HG02938 (cell line): ENCODE results near the gene GLRX2.
A peak's percentile ranks its signal among the peaks of the same experiment; 100 is the strongest.

ENCODE experiments used
- ATAC-seq: cut with Tn5 transposase; IDR thresholded peaks from one replicate; pipeline ENCODE4 v1.9.1; 2021; ENCODE audit warnings: mild to moderate bottlenecking, moderate library complexity; ENCODE audit not compliant: unreplicated experiment

Gene GLRX2

GRCh38 chr1:193113258-193113991, 8.2 kb upstream of the GLRX2 start:
- no peak for ATAC-seq

DNA sequence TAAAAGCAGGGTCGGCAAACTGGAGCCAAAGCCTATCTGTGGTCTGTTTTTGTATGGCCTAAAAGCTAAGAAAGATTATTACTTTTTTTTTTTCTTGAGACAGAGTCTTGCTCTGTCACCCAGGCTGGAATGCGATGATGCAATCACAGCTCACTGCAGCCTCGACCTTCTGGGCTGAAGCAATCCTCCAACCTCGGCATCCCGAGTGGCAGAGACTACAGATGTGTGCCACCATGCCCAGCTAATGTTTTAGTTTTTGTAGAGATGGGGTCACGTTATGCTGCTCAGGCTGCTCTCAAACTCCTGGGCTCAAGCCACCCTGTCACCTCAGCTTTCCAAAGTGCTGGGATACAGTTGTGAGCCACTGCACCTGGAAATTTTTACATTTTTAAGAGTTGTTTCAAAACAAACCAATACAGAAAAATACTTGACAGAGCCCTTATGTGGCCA, 6.5 kb upstream of the GLRX2 start:
- ATAC-seq, result no peak

GRCh38 chr1:193110864-193111263, 5.7 kb upstream of the GLRX2 start:
- no peak for ATAC-seq

DNA sequence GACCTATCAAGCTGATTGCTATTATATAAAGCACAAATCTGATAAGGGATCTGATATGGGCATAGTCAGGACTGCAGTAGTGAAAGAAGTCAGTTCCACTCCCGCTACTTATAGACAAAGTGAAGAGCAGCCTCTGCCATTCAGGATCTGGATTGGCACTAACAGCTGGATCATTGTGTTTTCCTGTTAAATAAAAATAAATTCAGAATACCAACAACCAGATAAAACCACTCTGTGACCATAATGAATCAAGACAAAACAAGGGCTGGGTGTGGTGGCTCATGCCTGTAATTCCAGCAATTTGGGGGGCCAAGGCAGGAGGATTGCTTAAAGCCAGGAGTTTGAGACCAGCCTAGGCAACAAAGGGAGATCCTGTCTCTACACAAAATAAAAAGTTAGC, 5.0 kb upstream of the GLRX2 start:
- no peak for ATAC-seq

DNA sequence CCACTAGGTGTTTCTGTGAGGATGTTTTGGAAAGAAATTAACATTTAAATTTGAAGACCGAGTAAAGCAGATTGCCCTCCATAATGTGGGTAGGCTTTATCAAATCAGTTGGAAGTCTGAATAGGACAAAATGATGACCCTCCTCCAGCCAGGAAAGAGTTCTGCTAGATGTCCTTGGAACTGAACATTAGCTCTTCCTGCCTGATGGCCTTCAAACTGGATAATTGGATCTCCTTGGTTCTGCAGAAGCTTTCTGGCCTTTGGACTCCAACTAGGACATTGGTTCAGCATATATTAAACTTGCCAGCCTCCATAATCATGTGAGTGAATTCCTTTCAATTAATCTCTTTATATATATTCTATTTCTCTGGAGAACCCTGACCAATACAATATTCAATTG, 4.4 kb upstream of the GLRX2 start:
- ATAC-seq, result no peak

GRCh38 chr1:193108471-193108870, 3.3 kb upstream of the GLRX2 start:
- no peak for ATAC-seq

GRCh38 chr1:193105821-193106177, 585 bp upstream of the GLRX2 start:
- ATAC-seq, result no peak

DNA sequence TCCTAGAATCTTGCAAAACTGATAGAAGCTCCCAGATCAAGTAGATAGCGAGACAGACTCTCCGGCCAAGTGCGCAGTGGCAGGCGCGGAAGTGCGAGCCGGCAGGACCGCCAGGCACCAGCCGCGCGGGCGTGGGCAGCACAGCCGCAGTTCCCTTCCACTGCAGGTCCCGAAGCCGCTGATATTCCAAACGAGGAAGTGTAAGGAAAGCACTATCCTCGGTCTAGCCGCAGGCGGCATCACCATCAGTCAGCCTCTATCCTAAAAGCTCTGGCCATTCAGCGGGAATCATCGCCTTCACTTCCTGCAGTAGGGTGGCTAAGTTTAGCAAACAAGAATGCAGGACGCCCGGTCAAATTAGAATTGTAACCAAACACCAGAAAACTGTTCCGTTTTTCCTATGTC, 710 bp downstream of the GLRX2 start:
- ATAC-seq, result peak; percentile 34

- ATAC-seq, result no peak
Measured at GRCh38 chr1:193103759-193104501, 1.3 kb downstream of the GLRX2 start.

GRCh38 chr1:193102662-193103061, 2.6 kb downstream of the GLRX2 start:
- ATAC-seq, result no peak

- ATAC-seq, result no peak
Measured at GRCh38 chr1:193094112-193094511, 11.1 kb downstream of the GLRX2 start.

- ATAC-seq, result no peak
Measured at GRCh38 chr1:193090865-193091264, 14.3 kb downstream of the GLRX2 start.

- no peak for ATAC-seq
Measured at GRCh38 chr1:193087893-193088292, 17.3 kb downstream of the GLRX2 start.

DNA sequence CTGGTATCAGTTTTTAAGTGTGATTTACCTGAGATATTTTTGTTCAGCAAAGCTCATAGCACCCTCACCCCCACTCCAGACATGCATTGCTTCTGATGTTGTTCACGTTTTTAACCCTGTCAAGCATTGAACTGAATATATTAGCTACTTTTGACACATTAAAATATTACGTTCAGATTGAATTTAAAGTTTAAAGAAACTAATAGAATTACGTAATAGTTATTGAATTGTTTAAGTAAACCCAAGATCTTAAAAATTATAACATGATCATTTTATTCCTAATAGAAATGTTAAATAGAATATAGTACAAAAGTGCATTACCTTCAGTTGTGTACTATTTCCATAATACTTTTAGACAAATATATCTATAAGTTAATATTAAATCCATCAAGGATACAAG, 18.9 kb downstream of the GLRX2 start:
- ATAC-seq, result no peak

GRCh38 chr1:193085263-193085662, 20.0 kb downstream of the GLRX2 start:
- no peak for ATAC-seq

DNA sequence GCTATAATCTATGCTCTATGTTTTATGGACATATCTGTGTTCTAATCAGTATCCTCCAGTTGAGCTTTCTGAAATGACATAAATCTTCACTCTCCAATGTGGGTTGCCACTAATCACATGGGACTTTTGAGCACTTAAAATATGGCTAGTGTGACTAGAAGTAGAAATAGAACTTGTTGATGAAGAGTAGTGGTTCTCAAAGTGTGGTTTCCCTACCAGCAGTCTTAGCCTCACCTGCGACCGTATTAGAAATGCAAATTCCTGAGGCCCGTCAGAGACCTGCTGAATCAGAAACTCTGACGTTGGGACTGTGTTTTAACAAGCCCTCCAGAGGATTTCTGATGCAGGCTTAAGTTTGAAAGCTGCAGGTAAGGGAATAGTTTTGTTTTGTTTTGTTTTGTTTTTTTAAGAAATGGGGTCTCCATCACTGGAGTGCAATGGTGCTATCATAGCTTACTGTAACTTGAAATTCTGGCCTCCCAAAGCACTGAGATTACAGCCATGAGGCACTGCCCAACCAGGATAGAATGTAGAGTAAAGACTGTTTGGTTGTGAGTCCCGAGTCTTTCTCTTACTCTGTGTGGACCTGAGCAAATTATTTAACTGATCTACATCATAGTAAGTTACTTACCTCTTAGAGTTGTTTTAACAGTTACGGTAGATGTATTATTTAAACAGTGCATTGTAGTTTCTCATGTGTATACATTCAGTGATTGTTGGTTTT, 21.7 kb downstream of the GLRX2 start:
- peak; percentile 98 for ATAC-seq

GRCh38 chr1:193079187-193079586, 26.0 kb downstream of the GLRX2 start:
- ATAC-seq, result no peak

GRCh38 chr1:193077991-193078390, 27.2 kb downstream of the GLRX2 start:
- ATAC-seq, result no peak

DNA sequence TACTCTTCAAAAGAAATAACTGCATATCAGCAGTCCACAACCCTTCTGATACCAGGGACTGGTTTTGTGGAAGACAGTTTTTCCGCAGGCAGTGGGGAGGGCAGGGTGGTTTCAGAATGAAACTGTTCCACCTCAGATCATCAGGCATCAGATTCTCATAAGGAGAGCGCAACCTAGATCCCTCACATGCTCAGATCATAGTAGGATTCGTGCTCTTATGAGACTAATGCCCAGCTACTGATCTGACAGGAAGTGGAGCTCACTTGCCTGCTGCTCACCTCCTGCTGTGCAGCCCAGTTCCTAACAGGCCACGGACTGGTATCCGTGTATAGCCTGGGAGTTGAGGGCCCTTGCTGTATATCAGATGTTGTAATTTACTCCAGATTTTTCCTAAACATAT, 34.3 kb downstream of the GLRX2 start:
- no peak for ATAC-seq

DNA sequence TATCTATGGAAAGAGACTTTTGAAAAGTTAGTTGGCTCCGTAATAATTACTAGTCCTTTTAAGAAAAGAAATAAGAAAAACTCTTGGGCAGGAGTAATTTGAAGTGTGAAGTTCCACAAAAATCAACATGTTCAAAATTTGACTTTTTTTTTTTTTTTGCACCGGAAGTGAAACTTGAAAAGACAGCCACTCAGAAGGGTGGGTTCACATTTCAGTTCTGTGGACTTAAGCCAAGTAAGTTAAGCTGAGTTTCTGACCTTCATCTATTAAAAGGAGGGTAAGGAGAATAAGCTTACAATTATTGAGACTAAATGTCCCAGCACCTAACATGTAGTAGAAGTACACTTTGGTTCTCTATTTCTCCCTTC, 34.8 kb downstream of the GLRX2 start:
- no peak for ATAC-seq

DNA sequence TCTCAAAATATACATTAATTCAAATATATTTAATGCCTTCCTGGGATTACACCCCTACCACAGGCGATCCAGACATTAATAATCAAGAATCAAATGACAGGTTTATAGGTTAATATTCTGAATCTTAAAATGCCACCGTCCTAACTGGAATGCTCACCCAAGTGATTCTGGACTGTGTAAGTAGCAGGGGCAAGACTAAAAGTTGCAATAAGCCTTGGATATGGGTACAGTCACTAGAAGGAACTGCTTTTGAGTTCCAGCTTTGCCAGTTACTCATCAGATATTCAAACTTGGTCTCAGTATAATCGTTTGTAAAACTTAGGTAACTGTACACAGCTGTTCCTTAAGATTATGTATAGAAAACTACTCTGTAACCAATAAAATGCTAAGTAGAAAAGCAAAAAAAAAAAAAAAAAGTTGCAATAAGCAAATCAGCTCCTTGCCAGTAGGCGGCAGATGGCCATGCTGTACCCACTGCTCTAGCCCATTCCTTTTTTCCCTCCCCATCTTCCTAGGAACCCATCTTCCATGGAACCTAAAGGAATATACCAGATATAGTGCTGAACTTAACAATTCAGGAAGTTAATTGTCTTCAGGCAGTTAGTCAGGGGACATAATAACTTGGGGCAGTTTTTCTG, 35.3 kb downstream of the GLRX2 start:
- peak; percentile 49 for ATAC-seq
